ENCODE data around the gene SHLD3. TPM values are rescaled to one million over a fixed set of nuclear protein-coding genes. Genes with fewer than 3 reads are reported as not detected.
"Not testable (repeated sequence)": the region's sequence is repeated elsewhere in the genome, so short reads cannot be mapped to it uniquely, and the experiment has no call there.

SHLD3 gene, protein sequence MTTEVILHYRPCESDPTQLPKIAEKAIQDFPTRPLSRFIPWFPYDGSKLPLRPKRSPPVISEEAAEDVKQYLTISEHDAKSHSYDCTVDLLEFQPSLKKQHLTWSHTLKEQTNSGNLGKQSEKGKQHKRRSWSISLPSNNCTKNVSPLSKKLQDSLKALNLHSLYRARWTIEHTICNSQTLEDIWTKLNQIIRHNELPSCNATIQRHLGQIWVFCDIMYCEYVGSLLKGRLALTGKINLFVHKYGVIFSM
- total RNA-seq: 1 to 10 TPM; 6.1 to 7.4 TPM
- polyA plus RNA-seq: 1 to 10 TPM; 4.9 to 9.8 TPM

DNA sequence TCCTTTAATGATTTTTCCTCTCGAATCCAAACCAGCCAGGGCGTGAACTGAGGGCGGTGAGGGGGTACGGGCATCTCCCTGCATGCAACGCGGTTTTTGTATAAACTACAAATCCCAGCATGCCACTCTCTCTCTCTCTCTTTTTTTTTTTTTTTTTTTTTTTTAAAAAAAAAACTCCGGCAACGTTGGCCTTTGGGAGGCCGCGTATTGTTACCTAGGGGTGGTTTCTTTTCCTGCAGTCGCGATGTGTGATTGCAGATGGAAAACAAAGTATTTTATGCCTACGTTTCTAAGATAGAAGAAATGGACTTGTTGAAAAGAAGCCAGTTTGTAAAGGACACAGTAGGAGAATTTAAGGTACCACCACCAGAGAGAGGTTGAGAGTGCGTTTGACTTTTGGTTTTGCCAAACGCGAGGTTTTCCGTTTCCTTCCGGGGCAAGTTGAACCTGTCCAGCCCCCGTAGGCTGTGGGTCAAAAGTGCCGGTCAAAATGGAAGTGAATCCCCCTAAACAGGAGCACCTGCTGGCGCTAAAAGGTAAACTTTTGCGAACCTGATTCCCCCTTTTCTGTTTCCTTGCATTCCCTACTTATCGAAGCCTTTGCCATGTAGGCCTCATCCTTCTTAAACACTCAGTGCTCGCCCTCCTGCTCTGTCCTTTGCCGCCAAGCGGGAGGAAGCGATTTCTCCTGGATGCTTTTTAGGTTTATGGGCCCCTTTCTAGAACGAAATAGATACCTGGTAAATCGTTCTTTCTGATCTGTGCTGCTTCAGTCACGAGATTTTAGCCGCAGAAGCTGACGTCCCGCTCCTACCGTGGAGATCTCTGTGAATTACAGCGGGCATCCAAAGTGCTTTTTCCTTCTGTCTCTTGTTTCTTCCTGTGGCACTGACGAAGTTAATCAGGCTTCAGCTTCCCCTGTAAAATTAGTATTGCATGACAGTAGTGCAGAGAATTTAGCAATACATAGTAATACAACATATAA is at the start of gene SHLD3, which contains the start of gene TRAPPC13:
SHLD3 (plus strand) TSS at position 457 of the 985 bp plus-strand sequence. CDS start 4,561 bp downstream, outside the sequence.
TRAPPC13 (plus strand) TSS at position 457 of the 985 bp plus-strand sequence; CDS start at position 491, 34 bp downstream.
- H3K27ac Mint-ChIP-seq: peak within 1 kb of the TSS; percentile 97 to 100 (median 99)
- intact Hi-C loops (cut with micrococcal nuclease): loop anchor here (1.0 to 5.0 kb wide), 7 partner anchors 38 to 856 kb away; partner anchors contain the start of genes CENPK, CWC27, ERBIN and NLN
- H3K9me3 Mint-ChIP-seq: peaks cover 0 to 2% (median 0%) of the 10 kb centered on the region in 8 donors
- Histone ChIP-seq H3K27ac (ENCODE audit: low read depth, low read length) (peak within 1 kb of the TSS; percentile 79), H3K9me3 (ENCODE audit: control insufficient read depth in 1 of 2, low read length in 2 of 2) (no peaks in the 10 kb centered on the region), H3K36me3 (ENCODE audit: insufficient read depth, low read length) (peaks cover 6% of the 10 kb centered on the region), H3K4me3 (ENCODE audit: low read length in 2 of 2) (peak within 1 kb of the TSS; percentile 74 to 98), H3K4me1 (ENCODE audit: insufficient read depth, low read length) (peaks cover 34% of the 10 kb centered on the region), H3K27me3 (ENCODE audit: insufficient read depth, low read length) (no peaks in the 10 kb centered on the region)
- ChIA-PET CTCF (ENCODE audit: partially characterized antibody) (interaction anchor here (1.0 to 1.6 kb wide), 4 partner anchors 8 to 557 kb away, joined by 3 to 5 read pairs (median 3); no protein-coding TSS in a partner anchor), POLR2A (ENCODE audit: partially characterized antibody) (interaction anchor here (0.9 to 3.4 kb wide), 11 partner anchors 16 to 857 kb away, joined by 3 to 70 read pairs (median 6); partner anchors contain the start of genes ADAMTS6, CENPK, CWC27 and NLN)
- peaks cover 2 to 3% of the 10 kb centered on the region in 2 donors for H3K27me3 Mint-ChIP-seq
- H3K4me1 Mint-ChIP-seq: peaks cover 28 to 68% (median 42%) of the 10 kb centered on the region in 4 donors
- peaks cover 8 to 35% of the 10 kb centered on the region in 2 donors for H3K36me3 Mint-ChIP-seq
- peak within 1 kb of the TSS; percentile 96 to 100 (median 99) for H3K4me3 Mint-ChIP-seq
- DNase-seq: peak; percentile 90 to 93 (median 92)

DNA sequence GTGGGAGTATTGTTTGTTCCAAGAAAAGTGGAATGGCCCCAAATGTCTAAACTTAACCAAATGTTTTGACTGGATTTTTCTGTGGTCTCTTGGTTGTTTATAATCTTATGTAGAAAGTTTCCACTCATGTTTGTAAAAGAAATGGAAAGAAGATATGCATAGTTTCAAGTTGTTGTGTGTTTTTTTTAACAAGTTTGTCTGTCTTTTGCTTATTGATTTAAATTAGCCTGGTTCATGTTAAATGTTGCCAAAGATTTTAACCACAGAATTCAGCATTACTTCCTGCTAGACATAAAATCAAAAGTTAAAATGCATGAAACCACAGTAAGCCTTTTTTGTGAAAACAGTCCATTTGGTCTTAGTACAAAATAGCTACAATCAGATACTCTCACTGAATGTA is 47.7 kb upstream of the SHLD3 start:
- Mint-ChIP-seq H3K4me3 (no peak overlapping the region), H3K36me3 (peaks cover 55 to 72% of the 10 kb centered on the region in 2 donors), H3K27me3 (no peaks in the 10 kb centered on the region), H3K9me3 (no peaks in the 10 kb centered on the region), H3K27ac (peak overlapping the region in 3 of 7 donors; percentile 30 to 64 (median 60)), H3K4me1 (peaks cover 29 to 42% (median 32%) of the 10 kb centered on the region in 4 donors)
- ChIA-PET POLR2A (ENCODE audit: partially characterized antibody) (interaction anchor here (1.9 kb wide), 1 partner anchor 14 kb away, joined by 8 read pairs; the partner anchor contains the start of genes CENPK and PPWD1), CTCF (ENCODE audit: partially characterized antibody) (no interaction called here)
- peaks cover 28% of the 10 kb centered on the region for H3K36me3 ChIP-seq (ENCODE audit: insufficient read depth, low read length)
- H3K27me3 ChIP-seq (ENCODE audit: insufficient read depth, low read length): no peaks in the 10 kb centered on the region
- no peak overlapping the region for H3K27ac ChIP-seq (ENCODE audit: low read depth, low read length)
- no peaks in the 10 kb centered on the region for H3K4me1 ChIP-seq (ENCODE audit: insufficient read depth, low read length)
- DNase-seq: no peak
- intact Hi-C loops (cut with micrococcal nuclease): no loop called here
- no peak overlapping the region for H3K4me3 ChIP-seq (ENCODE audit: low read length in 2 of 2)
- H3K9me3 ChIP-seq (ENCODE audit: control insufficient read depth in 1 of 2, low read length in 2 of 2): no peaks in the 10 kb centered on the region

DNA sequence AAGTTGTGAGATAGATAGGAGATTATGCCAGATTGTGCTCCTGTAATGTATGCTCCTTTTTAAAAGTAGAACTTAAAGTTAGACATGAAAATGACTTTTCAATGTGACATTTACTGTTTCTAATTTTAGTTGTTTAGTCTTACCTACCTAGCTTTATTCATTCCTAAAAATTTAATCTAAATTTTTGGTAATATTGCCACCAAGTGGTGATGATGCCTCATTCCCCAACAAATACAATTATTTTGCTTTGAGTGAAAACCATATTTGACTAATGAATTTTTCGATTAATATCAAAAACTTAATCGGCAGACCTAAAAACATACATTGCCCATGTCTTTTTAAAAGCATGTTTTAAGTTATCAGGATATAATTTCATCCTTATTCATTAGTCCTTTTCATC is 36.1 kb upstream of the SHLD3 start:
- Mint-ChIP-seq H3K36me3 (peaks cover 31 to 55% of the 10 kb centered on the region in 2 donors), H3K27me3 (no peaks in the 10 kb centered on the region), H3K4me3 (no peak overlapping the region), H3K4me1 (peaks cover 0 to 2% (median under 1%) of the 10 kb centered on the region in 4 donors), H3K27ac (no peak overlapping the region), H3K9me3 (no peaks in the 10 kb centered on the region)
- H3K9me3 ChIP-seq (ENCODE audit: control insufficient read depth in 1 of 2, low read length in 2 of 2): no peaks in the 10 kb centered on the region
- peaks cover 46% of the 10 kb centered on the region for H3K36me3 ChIP-seq (ENCODE audit: insufficient read depth, low read length)
- ChIA-PET CTCF (ENCODE audit: partially characterized antibody) (no interaction called here), POLR2A (ENCODE audit: partially characterized antibody) (interaction anchor here (2.7 kb wide), 1 partner anchor 26 kb away, joined by 9 read pairs; the partner anchor contains the start of genes CENPK and PPWD1)
- H3K27ac ChIP-seq (ENCODE audit: low read depth, low read length): no peak overlapping the region
- no peak overlapping the region for H3K4me3 ChIP-seq (ENCODE audit: low read length in 2 of 2)
- intact Hi-C loops (cut with micrococcal nuclease): loop anchor here (5.0 kb wide), 1 partner anchor 34 kb away; the partner anchor contains the start of gene TRIM23
- no peaks in the 10 kb centered on the region for H3K4me1 ChIP-seq (ENCODE audit: insufficient read depth, low read length)
- H3K27me3 ChIP-seq (ENCODE audit: insufficient read depth, low read length): no peaks in the 10 kb centered on the region
- no peak for DNase-seq

DNA sequence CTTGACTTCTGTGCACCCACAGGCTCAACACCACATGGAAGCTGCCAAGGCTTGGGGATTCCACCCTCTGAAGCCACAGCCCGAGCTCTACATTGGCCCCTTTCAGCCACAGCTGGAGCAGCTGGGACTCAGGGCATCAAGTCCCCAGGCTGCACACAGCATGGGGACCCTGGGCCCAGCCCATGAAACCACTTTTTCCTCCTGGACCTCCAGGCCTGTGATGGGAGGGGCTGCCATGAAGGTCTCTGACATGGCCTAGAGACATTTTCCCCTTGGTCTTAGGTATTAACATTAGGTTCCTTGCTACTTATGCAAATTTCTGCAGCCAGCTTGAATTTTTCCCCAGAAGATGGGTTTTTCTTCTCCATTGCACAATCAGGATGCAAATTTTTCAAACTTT is 23.1 kb upstream of the SHLD3 start:
- H3K4me3 Mint-ChIP-seq; H3K27me3 Mint-ChIP-seq; H3K4me3 ChIP-seq (ENCODE audit: low read length in 2 of 2); POLR2A ChIA-PET (ENCODE audit: partially characterized antibody); DNase-seq; CTCF ChIA-PET (ENCODE audit: partially characterized antibody); H3K4me1 ChIP-seq (ENCODE audit: insufficient read depth, low read length); H3K9me3 ChIP-seq (ENCODE audit: control insufficient read depth in 1 of 2, low read length in 2 of 2); intact Hi-C loops (cut with micrococcal nuclease); H3K9me3 Mint-ChIP-seq; H3K27ac ChIP-seq (ENCODE audit: low read depth, low read length); H3K27me3 ChIP-seq (ENCODE audit: insufficient read depth, low read length): not testable (repeated sequence)
- peaks cover 38% of the 10 kb centered on the region for H3K36me3 ChIP-seq (ENCODE audit: insufficient read depth, low read length)
- H3K27ac Mint-ChIP-seq: peak overlapping the region in 1 of 7 donors; percentile 25
- H3K36me3 Mint-ChIP-seq: peaks cover 70 to 76% of the 10 kb centered on the region in 2 donors
- peaks cover 6 to 16% (median 9%) of the 10 kb centered on the region in 4 donors for H3K4me1 Mint-ChIP-seq

DNA sequence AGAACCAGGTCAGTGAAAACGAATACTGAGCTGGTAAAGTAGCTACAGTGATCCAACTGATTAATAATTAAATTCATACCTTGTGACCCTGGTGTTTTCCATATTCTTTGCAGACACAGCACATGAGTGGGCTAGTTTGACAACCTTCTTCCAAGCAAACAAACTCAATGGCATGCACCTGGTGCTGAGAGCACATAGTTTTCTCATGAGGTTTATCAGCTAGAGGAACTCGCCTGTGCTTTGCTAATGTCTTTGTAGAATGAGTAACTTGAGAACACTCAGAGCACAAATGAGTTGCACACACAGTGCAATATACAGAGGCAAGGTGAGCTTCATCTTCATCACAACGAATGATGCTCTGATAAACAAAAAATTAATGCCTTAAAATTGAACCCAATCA is 13.3 kb upstream of the SHLD3 start:
- intact Hi-C loops (cut with micrococcal nuclease): no loop called here
- no peaks in the 10 kb centered on the region for H3K27me3 Mint-ChIP-seq
- DNase-seq: no peak
- no peaks in the 10 kb centered on the region for H3K9me3 ChIP-seq (ENCODE audit: control insufficient read depth in 1 of 2, low read length in 2 of 2)
- peak overlapping the region in 1 of 7 donors; percentile 57 for H3K27ac Mint-ChIP-seq
- peaks cover 5 to 13% (median 12%) of the 10 kb centered on the region in 4 donors for H3K4me1 Mint-ChIP-seq
- H3K36me3 ChIP-seq (ENCODE audit: insufficient read depth, low read length): peaks cover 68% of the 10 kb centered on the region
- H3K4me3 ChIP-seq (ENCODE audit: low read length in 2 of 2): no peak overlapping the region
- H3K27ac ChIP-seq (ENCODE audit: low read depth, low read length): no peak overlapping the region
- ChIA-PET POLR2A (ENCODE audit: partially characterized antibody) (interaction anchor here (0.9 to 1.5 kb wide), 2 partner anchors 12 to 48 kb away, joined by 5 to 10 read pairs; partner anchors contain the start of genes CENPK, PPWD1 and TRIM23), CTCF (ENCODE audit: partially characterized antibody) (interaction anchor here (1.3 kb wide), 1 partner anchor 12 kb away, joined by 5 read pairs; the partner anchor contains the start of gene TRIM23)
- H3K4me1 ChIP-seq (ENCODE audit: insufficient read depth, low read length): no peaks in the 10 kb centered on the region
- no peaks in the 10 kb centered on the region for H3K9me3 Mint-ChIP-seq
- no peak overlapping the region for H3K4me3 Mint-ChIP-seq
- H3K27me3 ChIP-seq (ENCODE audit: insufficient read depth, low read length): no peaks in the 10 kb centered on the region
- peaks cover 57 to 69% of the 10 kb centered on the region in 2 donors for H3K36me3 Mint-ChIP-seq

DNA sequence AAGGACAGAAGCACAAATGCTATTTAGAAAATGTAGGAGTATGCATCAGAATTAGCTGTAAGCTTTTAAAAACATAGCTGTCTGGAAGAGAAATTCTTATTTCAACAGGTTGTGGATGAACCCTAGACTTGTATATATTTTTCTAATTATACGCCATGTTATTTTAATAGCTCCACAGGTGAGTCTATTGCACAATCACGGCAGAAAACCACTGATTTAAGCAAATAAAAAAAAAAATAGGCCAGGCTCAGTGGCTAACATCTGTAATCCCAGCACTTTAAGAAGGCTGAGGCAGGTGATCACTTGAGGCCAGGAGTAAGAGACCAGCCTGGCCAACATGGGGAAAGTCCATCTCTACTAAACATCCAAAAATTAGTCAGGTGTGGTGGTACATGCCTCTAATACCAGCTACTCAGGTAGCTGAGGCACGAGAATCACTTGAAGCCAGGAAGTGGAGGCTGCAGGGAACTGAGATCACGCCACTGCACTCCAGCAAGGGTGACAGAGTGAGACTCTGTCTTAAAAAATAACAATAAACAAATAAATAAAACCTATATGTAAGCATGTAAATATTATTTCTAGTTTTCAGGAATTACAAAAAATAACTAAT is 12.4 kb upstream of the SHLD3 start:
- Histone ChIP-seq H3K9me3 (ENCODE audit: control insufficient read depth in 1 of 2, low read length in 2 of 2) (no peaks in the 10 kb centered on the region), H3K27me3 (ENCODE audit: insufficient read depth, low read length) (no peaks in the 10 kb centered on the region), H3K36me3 (ENCODE audit: insufficient read depth, low read length) (peaks cover 59% of the 10 kb centered on the region), H3K27ac (ENCODE audit: low read depth, low read length) (no peak overlapping the region), H3K4me3 (ENCODE audit: low read length in 2 of 2) (no peak overlapping the region), H3K4me1 (ENCODE audit: insufficient read depth, low read length) (no peaks in the 10 kb centered on the region)
- Mint-ChIP-seq H3K27me3 (no peaks in the 10 kb centered on the region), H3K36me3 (peaks cover 51 to 64% of the 10 kb centered on the region in 2 donors), H3K27ac (no peak overlapping the region), H3K4me3 (no peak overlapping the region), H3K4me1 (peaks cover 5 to 16% (median 12%) of the 10 kb centered on the region in 4 donors), H3K9me3 (no peaks in the 10 kb centered on the region)
- ChIA-PET CTCF (ENCODE audit: partially characterized antibody) (interaction anchor here (1.3 kb wide), 1 partner anchor 11 kb away, joined by 5 read pairs; the partner anchor contains the start of gene TRIM23), POLR2A (ENCODE audit: partially characterized antibody) (interaction anchor here (0.9 to 2.0 kb wide), 3 partner anchors 11 to 49 kb away, joined by 5 to 10 read pairs (median 7); partner anchors contain the start of genes CENPK, PPWD1 and TRIM23)
- DNase-seq: no peak
- intact Hi-C loops (cut with micrococcal nuclease): no loop called here
